Liver (tissue), 9 donors: Measurements from ENCODE around the gene GOT2. TPM values are rescaled to one million over a fixed set of nuclear protein-coding genes. Genes with fewer than 3 reads are reported as not detected.
"Not testable (repeated sequence)": the region's sequence is repeated elsewhere in the genome, so short reads cannot be mapped to it uniquely, and the experiment has no call there.

Experiments
- DNase-seq: peaks from one replicate; pipeline ENCODE4 v3.0.0-alpha.2; 2017; ENCODE audit warnings: low spot score
- H3K27ac ChIP-seq, 2 donors: one replicate each; pipeline ENCODE4 v1.7.0; 2013; ENCODE audit warnings: inconsistent platforms in 2 of 2, low read length in 2 of 2, control low read depth in 1 of 2, low read depth in 1 of 2, mild to moderate bottlenecking in 1 of 2
- H3K27me3 ChIP-seq, 4 donors: one replicate each; pipeline versions ENCODE4 v1.6.1 to v1.7.0; 2013; ENCODE audit warnings: low read length in 3 of 4, inconsistent platforms in 1 of 4, mild to moderate bottlenecking in 1 of 4, moderate library complexity in 1 of 4; ENCODE audit not compliant: control insufficient read depth in 4 of 4, insufficient read depth in 4 of 4
- H3K36me3 ChIP-seq, 4 donors: one replicate each; pipeline versions ENCODE4 v1.6.1 to v1.7.0; 2013; ENCODE audit warnings: low read length in 3 of 4, mild to moderate bottlenecking in 3 of 4, low read depth in 1 of 4, moderate library complexity in 1 of 4; ENCODE audit not compliant: control insufficient read depth in 4 of 4, insufficient read depth in 3 of 4
- H3K4me1 ChIP-seq, 4 donors: one replicate each; pipeline versions ENCODE4 v1.6.1 to v1.7.0; 2013; ENCODE audit warnings: low read length in 3 of 4, mild to moderate bottlenecking in 3 of 4, moderate library complexity in 1 of 4; ENCODE audit not compliant: control insufficient read depth in 4 of 4, insufficient read depth in 4 of 4
- H3K4me3 ChIP-seq, 3 donors: one replicate each; pipeline versions ENCODE4 v1.6.1 to v1.7.0; 2013; ENCODE audit warnings: low read length in 3 of 3, control low read depth in 1 of 3, low read depth in 1 of 3, mild to moderate bottlenecking in 1 of 3
- H3K9ac ChIP-seq, 2 donors: one replicate each; pipeline ENCODE4 v1.7.0; 2013; ENCODE audit warnings: low read length in 2 of 2, mild to moderate bottlenecking in 2 of 2, moderate library complexity in 2 of 2, control low read depth in 1 of 2, low read depth in 1 of 2
- H3K9me3 ChIP-seq, 4 donors: one replicate each; pipeline versions ENCODE4 v1.6.1 to v1.7.0; 2013; ENCODE audit warnings: low read length in 3 of 4; ENCODE audit not compliant: control insufficient read depth in 4 of 4
- ATF3 ChIP-seq: IDR thresholded peaks from 2 replicates; pipeline ENCODE4 v1.6.1; 2016; ENCODE audit warnings: antibody characterized with exemption
- CTCF ChIP-seq: fragments of 150-350 bp; IDR thresholded peaks from 2 replicates; pipeline ENCODE4 v1.5.1; 2017; ENCODE audit warnings: improper control_type of control experiment, low read depth, low read length; ENCODE audit not compliant: missing input control
- EGR1 ChIP-seq, 2 donors: IDR thresholded peaks; 2 replicates each; pipeline ENCODE4 v1.6.1; 2016 to 2018; ENCODE audit warnings: antibody characterized with exemption in 2 of 2, low read depth in 2 of 2
- FOXA1 ChIP-seq: IDR thresholded peaks from 2 replicates; pipeline ENCODE4 v1.6.1; 2016; ENCODE audit warnings: antibody characterized with exemption
- FOXA2 ChIP-seq: IDR thresholded peaks from 2 replicates; pipeline ENCODE4 v1.6.1; 2016; ENCODE audit warnings: antibody characterized with exemption
- GABPA ChIP-seq, 2 donors: IDR thresholded peaks in 1 of 2; conservative IDR thresholded peaks in 1 of 2; 2 replicates each; pipeline ENCODE4 v1.6.1; 2016; ENCODE audit warnings: antibody characterized with exemption in 2 of 2, mild to moderate bottlenecking in 1 of 2, moderate library complexity in 1 of 2
- HNF4A ChIP-seq, 2 donors: conservative IDR thresholded peaks; 2 replicates each; pipeline ENCODE4 v1.6.1; 2016; ENCODE audit warnings: antibody characterized with exemption in 2 of 2, mild to moderate bottlenecking in 2 of 2
- HNF4G ChIP-seq: IDR thresholded peaks from 2 replicates; pipeline ENCODE4 v1.6.1; 2016; ENCODE audit warnings: antibody characterized with exemption
- JUND ChIP-seq, 2 donors: IDR thresholded peaks; 2 replicates each; pipeline ENCODE4 v1.6.1; 2016; ENCODE audit warnings: antibody characterized with exemption in 2 of 2
- RXRA ChIP-seq, 2 donors: IDR thresholded peaks; 2 replicates each; pipeline ENCODE4 v1.6.1; 2017 to 2018; ENCODE audit warnings: antibody characterized with exemption in 2 of 2, mild to moderate bottlenecking in 1 of 2
- SP1 ChIP-seq: IDR thresholded peaks from 2 replicates; pipeline ENCODE4 v1.6.1; 2018; ENCODE audit warnings: antibody characterized with exemption, mild to moderate bottlenecking
- TAF1 ChIP-seq: conservative IDR thresholded peaks from 2 replicates; pipeline ENCODE4 v1.6.1; 2016; ENCODE audit warnings: antibody characterized with exemption, mild to moderate bottlenecking
- ZBTB33 ChIP-seq: IDR thresholded peaks from 2 replicates; pipeline ENCODE4 v1.6.1; 2016; ENCODE audit warnings: antibody characterized with exemption
- WGBS: extraction: QIAGEN DNeasy Blood & Tissue Kit; methylation state at CpG from one replicate; pipeline ENCODE4 v1.1.7; 2013; 5-methylcytosine and 5-hydroxymethylcytosine counted together
- polyA plus RNA-seq, 2 donors: library from polyadenylated mRNA; stranded (reverse) in 1 of 2; unstranded in 1 of 2; fragments of 200-250 nt in 1 of 2; fragments of >200 nt in 1 of 2; fragmentation: Nextera tagmentation in 1 of 2; extraction: Ambion mirVana in 1 of 2; gene quantifications; one replicate each; pipeline versions ENCODE4 v1.2.1 to v1.2.3, GENCODE V29; 2013 to 2015
- total RNA-seq, 2 donors: library from RNA; depleted of rRNA; stranded (reverse); fragments of >200 nt; gene quantifications; one replicate each; pipeline ENCODE4 v1.2.3, GENCODE V29; 2014
- donor health status: healthy.
- donor health status: healthy.
- donor health status: healthy.
- donor health status: healthy.
- donor health status: healthy.

The GOT2 gene
- total and polyA plus RNA-seq, 4 donors: 80.2 to 216 (median 136) TPM

- H3K9me3 ChIP-seq: no peaks in the 10 kb centered on the region
- no peak for DNase-seq
- WGBS: 91% methylated on average over 1 of the region's 1 CpG
- H3K36me3 ChIP-seq: no peaks in the 10 kb centered on the region
- no peak overlapping the region for H3K9ac ChIP-seq
- peaks cover 0 to 5% (median 0%) of the 10 kb centered on the region in 4 donors for H3K4me1 ChIP-seq
- TF ChIP-seq SP1 (no peak), JUND (IDR thresholded peaks at IDR 0.05) (no peak), CTCF (no peak), HNF4G (no peak)
- H3K4me3 ChIP-seq: no peak overlapping the region
- no peak overlapping the region for H3K27ac ChIP-seq
- no peaks in the 10 kb centered on the region for H3K27me3 ChIP-seq
Measured at GRCh38 chr16:58692450-58692849, 41.7 kb downstream of the GOT2 start.

GRCh38 chr16:58686985-58687706, 47.0 kb downstream of the GOT2 start:
- not testable (repeated sequence) for H3K9ac ChIP-seq, DNase-seq, H3K27ac ChIP-seq, H3K4me3 ChIP-seq, H3K9me3 ChIP-seq, H3K36me3 ChIP-seq, H3K27me3 ChIP-seq
- 86% methylated on average over 8 of the region's 8 CpGs for WGBS
- peaks cover 4 to 21% (median 18%) of the 10 kb centered on the region in 4 donors for H3K4me1 ChIP-seq

- H3K9ac ChIP-seq: peak overlapping the region; percentile 45 to 64
- H3K36me3 ChIP-seq: peaks cover 0 to under 1% (median 0%) of the 10 kb centered on the region in 4 donors
- no peaks in the 10 kb centered on the region for H3K9me3 ChIP-seq
- WGBS: 34% methylated on average over 6 of the region's 6 CpGs
- DNase-seq: no peak
- peak overlapping the region; percentile 86 to 92 for H3K27ac ChIP-seq
- H3K27me3 ChIP-seq: no peaks in the 10 kb centered on the region
- H3K4me3 ChIP-seq: peak overlapping the region; percentile 82 to 95 (median 87)
- TF ChIP-seq CTCF (no peak), HNF4A (conservative IDR thresholded peaks at IDR 0.05) (peak in 1 of 2 donors; percentile 18), SP1 (peak; percentile 30), ATF3 (no peak), GABPA (IDR thresholded peaks at IDR 0.05 in 1 of 2, conservative IDR thresholded peaks at IDR 0.05 in 1 of 2) (no peak), HNF4G (no peak), RXRA (IDR thresholded peaks at IDR 0.05) (no peak), FOXA1 (no peak), FOXA2 (no peak), ZBTB33 (no peak), JUND (IDR thresholded peaks at IDR 0.05) (peak in 1 of 2 donors; percentile 55), TAF1 (no peak), EGR1 (IDR thresholded peaks at IDR 0.05; ENCODE audit: low read depth in 2 of 2) (no peak)
- peaks cover 4 to 23% (median 18%) of the 10 kb centered on the region in 4 donors for H3K4me1 ChIP-seq
Measured at GRCh38 chr16:58685084-58685449, 49.0 kb downstream of the GOT2 start.
